H54 (cell line): ENCODE results near the gene PDGFRB.
A peak's percentile ranks its signal among the peaks of the same experiment; 100 is the strongest.

Experiments
- DNase-seq: peaks from one replicate; pipeline ENCODE4 v3.0.0; 2011; ENCODE audit warnings: low spot score, mixed read lengths; ENCODE audit not compliant: insufficient read length
- FAIRE-seq: peaks from 3 replicates; lab custom pipeline; 2011; peaks lifted over from hg19 to GRCh38; lab: Jason Lieb, UNC
- POLR2A ChIP-seq: IDR thresholded peaks from 2 replicates; pipeline ENCODE4 v1.6.1; 2011; ENCODE audit warnings: low read depth, mild to moderate bottlenecking, low read length

The PDGFRB gene

GRCh38 chr5:150073677-150074076 is 82.0 kb downstream of the PDGFRB start:
- no peak for TF ChIP-seq POLR2A
- DNase-seq: no peak
- FAIRE-seq: no peak

- no peak for TF ChIP-seq POLR2A
- FAIRE-seq (no peak), DNase-seq (no peak)
These were observed 82.5 kb downstream of the PDGFRB start for GRCh38 chr5:150073086-150073625.

GRCh38 chr5:150070821-150071220 is 84.8 kb downstream of the PDGFRB start:
- TF ChIP-seq POLR2A: no peak
- no peak for FAIRE-seq
- DNase-seq: no peak

GRCh38 chr5:150069672-150070627 is 85.7 kb downstream of the PDGFRB start:
- no peak for TF ChIP-seq POLR2A
- FAIRE-seq: no peak
- no peak for DNase-seq

- no peak for TF ChIP-seq POLR2A
- DNase-seq: no peak
- FAIRE-seq: no peak
These were observed 86.5 kb downstream of the PDGFRB start for GRCh38 chr5:150068961-150069645.

- DNase-seq: no peak
- no peak for TF ChIP-seq POLR2A
- no peak for FAIRE-seq
These were observed 87.2 kb downstream of the PDGFRB start for GRCh38 chr5:150068472-150068871.

GRCh38 chr5:150068071-150068470 is 87.6 kb downstream of the PDGFRB start:
- no peak for FAIRE-seq
- no peak for TF ChIP-seq POLR2A
- DNase-seq: no peak

- DNase-seq (no peak), FAIRE-seq (no peak)
- TF ChIP-seq POLR2A: no peak
These were observed 88.2 kb downstream of the PDGFRB start for GRCh38 chr5:150067405-150067960.

GRCh38 chr5:150066901-150067396 is 88.7 kb downstream of the PDGFRB start:
- no peak for FAIRE-seq
- peak; percentile 63 for DNase-seq
- no peak for TF ChIP-seq POLR2A

- no peak for DNase-seq
- TF ChIP-seq POLR2A: no peak
- no peak for FAIRE-seq
These were observed 89.2 kb downstream of the PDGFRB start for GRCh38 chr5:150066436-150066835.

GRCh38 chr5:150065886-150066285 is 89.8 kb downstream of the PDGFRB start:
- FAIRE-seq: no peak
- TF ChIP-seq POLR2A: 0 out of 2 replicates have a peak, but pooled peaks have one; percentile 12
- no peak for DNase-seq

GRCh38 chr5:150065346-150065745 is 90.3 kb downstream of the PDGFRB start:
- FAIRE-seq (no peak), DNase-seq (peak; percentile 72)
- no peak for TF ChIP-seq POLR2A

- TF ChIP-seq POLR2A: no peak
- no peak for FAIRE-seq
These were observed 90.9 kb downstream of the PDGFRB start for GRCh38 chr5:150064681-150065220.

More at GRCh38 chr5:150064681-150065220, 90.9 kb downstream of the PDGFRB start:
- DNase-seq: no peak
